GM18519 (cell line): ENCODE data around the gene COL4A5.

Source experiments
- ATAC-seq: cut with Tn5 transposase; IDR thresholded peaks from one replicate; pipeline ENCODE4 v1.9.1; 2021; ENCODE audit warnings: mild to moderate bottlenecking, moderate library complexity; ENCODE audit not compliant: unreplicated experiment, low FRiP score

Gene COL4A5

DNA sequence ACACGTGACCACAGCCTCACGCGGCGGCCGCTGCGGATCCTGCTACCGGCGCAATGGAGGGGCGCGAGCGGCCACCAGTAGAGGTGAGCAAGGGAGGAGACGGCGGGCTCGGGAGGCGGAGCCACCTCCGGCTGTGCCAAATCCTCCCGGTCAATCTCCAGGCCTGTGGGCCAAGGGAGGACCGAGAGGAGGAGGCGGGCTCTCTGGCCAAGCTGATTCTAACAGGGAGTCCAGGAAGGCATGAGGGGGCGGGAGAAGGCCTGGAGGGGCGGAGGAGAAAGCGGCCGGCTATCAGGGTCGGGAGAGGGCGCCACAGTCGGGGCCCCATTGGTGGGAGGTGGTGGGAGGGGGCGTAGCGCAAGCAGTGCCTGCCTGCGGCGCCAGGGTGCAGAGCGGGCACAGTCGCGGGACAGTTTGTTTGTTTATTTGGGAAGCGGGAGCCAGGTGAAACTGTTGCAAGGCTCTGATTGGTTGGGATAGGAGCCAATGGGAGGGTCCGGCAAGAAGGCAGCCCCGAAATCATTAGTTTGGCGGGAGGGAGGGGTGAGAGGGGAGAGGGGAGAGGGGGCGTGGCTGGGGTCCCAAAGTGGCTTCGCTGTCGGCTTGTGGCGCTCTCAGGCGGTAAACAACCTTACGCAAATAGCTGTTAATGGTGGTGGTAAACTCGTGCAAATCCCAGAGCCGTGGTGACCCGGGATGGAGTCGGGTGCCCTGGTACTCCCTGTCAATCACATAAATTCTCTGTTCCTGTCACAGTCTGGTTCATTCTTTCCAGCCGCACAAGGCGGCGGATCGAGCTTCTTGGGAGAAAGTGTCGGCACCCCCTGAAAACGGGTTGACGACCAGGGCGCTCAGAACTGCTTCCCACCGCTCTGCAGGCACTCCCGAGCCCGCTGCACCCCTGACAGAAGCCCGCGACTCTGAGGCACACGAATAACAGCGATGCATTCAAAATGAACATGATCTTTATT is 297.2 kb downstream of the COL4A5 start, which contains the start of gene IRS4:
TSS of gene IRS4 (minus strand) at position 55 of the 971 bp plus-strand sequence.
- no peak for ATAC-seq

DNA sequence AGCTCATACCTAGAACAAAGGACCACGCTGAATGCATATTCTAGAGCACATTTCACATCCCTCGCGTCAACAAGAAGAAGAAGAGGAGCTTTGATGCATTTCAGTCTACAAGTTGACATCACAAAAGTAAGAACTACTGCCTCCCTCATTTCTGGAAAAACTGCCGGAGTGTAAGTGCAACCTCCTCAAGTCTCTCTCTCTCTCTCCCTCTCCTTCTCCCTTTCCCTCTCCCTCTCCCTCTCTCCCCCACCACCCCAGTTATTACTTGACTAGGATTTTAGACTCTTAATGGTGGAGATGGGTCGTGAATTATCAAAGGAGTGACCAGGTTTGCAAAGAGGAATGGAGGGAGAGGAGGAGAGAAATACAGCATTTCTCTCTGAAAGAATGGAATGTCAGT is 298.1 kb downstream of the COL4A5 start:
- ATAC-seq = no peak

DNA sequence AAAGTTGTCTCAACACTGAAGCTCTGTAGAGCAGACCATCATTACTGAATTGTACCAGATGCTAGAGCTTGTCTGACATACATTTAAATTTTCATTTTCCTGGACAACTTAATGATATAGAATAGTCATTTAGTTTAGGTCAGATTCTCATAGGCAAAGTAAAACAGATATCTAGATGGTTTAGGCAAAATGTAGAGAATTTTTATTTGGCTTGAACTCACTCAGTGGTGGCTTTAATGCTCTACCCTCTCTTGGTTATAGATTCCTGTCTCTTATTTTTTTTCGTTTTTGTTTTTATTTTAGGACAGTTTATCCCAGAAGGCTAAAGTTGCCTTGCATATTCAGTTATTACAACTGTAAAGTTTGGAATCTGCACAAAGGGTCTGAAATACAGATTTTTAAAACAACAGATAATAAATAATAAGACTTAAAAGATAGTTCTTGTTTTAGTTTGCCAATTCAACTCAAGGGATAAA is 300.7 kb downstream of the COL4A5 start:
- ATAC-seq = no peak
